ENCODE measurements around the gene ST6GAL1.
A peak's percentile ranks its signal among the peaks of the same experiment; 100 is the strongest.

Gene ST6GAL1

GRCh38 chr3:186929685-186930084 is 641 bp upstream of the ST6GAL1 start:
- H3K4me3 Mint-ChIP-seq, result peak overlapping the region; percentile 98
- H3K4me1 Mint-ChIP-seq, result peaks cover 39% of the 10 kb centered on the region
- no peak for ATAC-seq

DNA sequence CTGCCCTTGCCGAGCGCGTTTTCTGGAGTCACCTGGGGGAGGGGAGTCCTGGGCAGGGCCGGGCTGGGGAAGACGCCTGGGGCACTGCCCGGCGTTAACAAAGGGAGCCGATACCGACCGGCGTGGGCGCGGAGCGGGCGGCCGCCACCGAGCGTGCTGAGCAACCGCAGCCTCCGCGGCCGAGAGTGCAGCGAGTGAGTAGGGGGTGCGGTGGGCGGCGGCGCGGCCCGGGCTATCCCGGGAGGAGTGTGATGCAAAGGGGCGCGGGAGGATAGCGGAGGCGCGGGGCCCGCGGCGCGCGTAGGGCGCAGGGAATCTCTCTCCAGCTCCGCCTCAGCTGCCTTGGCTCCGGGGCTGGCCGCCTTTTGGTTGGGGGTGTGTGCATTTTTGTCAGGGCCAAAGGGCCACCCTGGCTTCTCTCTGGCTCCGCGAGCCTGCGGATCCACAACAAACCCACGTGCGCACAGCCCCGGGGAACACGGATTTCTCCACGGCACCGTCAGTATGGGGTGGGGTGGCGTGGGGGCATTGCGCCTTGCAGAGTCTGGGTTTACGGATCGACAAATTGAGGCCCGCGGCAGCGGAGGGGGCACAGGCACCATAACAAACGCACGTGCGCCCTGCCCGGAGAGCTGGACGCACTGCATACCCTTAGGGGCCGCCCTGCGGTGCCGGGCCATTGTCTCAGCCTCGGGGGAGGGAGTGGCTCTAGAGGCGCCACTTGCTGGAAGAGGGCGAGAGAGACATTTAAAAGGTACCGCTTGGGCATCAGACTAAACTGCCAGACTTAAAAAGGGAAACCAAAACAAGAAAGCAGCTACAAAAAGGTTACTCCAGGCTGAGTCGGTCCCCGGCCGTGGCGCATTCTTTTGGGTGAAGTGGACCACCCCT is 560 bp downstream of the ST6GAL1 start:
- Mint-ChIP-seq H3K36me3 (peaks cover 24% of the 10 kb centered on the region), H3K4me3 (peak overlapping the region; percentile 98), H3K9me3 (no peaks in the 10 kb centered on the region), H3K4me1 (peaks cover 40% of the 10 kb centered on the region), H3K27ac (peak overlapping the region; percentile 71), H3K27me3 (no peaks in the 10 kb centered on the region)
- peak; percentile 91 for ATAC-seq

More at GRCh38 chr3:186929685-186930084, 641 bp upstream of the ST6GAL1 start:
- H3K27ac Mint-ChIP-seq, result peak overlapping the region; percentile 71
- H3K9me3 Mint-ChIP-seq, result no peaks in the 10 kb centered on the region
- no peaks in the 10 kb centered on the region for H3K27me3 Mint-ChIP-seq
- peaks cover 14% of the 10 kb centered on the region for H3K36me3 Mint-ChIP-seq

DNA sequence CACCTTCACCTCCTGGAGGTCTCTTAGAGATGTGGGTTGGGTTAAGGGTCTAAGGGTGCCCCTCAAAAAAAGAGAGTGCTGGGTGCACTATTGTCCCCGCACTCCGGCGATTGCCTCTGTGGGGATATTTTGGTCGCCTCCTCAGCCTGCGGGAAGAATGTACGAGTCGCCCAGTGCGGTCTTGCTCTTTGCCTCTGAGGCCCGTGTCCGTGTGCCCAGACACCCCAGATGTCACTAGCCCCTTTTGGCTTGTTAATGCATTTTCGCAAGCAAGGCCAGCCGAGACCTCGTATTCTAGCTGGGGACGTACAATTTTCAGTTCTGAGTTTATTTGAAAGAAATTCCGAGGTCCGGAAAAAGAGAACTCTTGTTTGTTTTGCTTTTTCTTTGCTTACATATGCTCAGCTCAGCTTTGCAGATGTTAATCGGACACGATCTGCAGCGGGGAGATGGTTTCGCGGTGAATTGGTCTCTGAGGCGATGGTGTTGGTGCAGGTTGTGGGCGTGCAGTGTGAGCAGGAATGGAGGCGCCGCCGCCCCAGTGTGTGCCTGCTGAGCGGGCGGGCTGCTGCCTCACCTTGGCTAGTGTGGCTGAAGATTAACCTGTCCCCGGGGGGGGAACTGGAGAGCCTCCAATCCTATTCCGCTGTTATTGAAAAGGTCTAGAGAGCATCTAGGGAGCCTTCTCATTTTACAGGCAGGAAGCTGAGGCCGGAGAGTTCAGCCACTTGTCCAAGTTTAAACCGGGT is 1.4 kb downstream of the ST6GAL1 start:
- peaks cover 24% of the 10 kb centered on the region for H3K36me3 Mint-ChIP-seq
- peak overlapping the region; percentile 98 for H3K4me3 Mint-ChIP-seq
- H3K27ac Mint-ChIP-seq, result peak overlapping the region; percentile 71
- no peaks in the 10 kb centered on the region for H3K27me3 Mint-ChIP-seq
- H3K4me1 Mint-ChIP-seq, result peaks cover 42% of the 10 kb centered on the region
- no peaks in the 10 kb centered on the region for H3K9me3 Mint-ChIP-seq
- ATAC-seq, result peak; percentile 61

DNA sequence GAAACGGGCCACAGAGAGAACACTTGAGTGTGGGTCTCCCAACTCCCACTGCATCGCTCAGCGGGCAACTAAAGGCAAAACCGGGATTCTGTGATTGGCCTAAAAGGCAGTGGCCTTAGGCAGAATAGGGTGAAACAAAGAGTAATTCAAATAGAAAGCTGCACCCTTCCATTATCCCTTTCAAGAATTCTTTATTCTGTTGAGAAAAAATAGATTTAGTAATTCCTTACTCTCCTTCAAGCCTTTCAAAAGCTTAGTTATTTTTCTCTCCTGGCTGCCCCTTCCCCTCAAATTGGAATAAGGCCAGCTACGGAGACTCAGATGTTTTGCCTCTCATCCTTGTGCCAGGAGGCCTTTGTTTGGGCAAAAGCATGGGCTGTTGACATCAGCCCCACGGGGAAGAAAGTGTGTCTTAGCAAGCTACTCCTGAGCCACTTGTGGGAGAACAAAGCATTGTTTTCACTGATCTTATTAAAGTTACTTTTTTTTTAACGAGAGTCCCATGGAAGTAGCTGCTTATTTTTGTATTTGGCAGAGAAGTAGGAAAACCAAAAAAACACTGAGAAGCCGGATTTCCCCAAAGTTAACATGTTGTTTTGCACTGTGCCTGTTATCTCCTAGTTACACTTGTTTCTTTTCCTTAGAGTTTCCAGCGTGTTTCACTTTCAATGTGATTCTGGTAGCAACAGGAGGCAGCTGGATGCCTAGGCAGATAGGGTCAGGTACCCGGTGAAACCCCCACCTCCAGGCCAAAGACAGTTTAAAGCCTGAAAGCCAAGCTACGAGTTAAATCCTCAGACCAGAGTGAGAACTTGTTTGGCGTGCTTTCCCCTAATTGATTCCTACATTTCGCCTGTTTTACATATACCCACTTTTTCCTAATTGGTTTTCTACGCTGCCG is 2.2 kb downstream of the ST6GAL1 start:
- no peaks in the 10 kb centered on the region for H3K9me3 Mint-ChIP-seq
- H3K36me3 Mint-ChIP-seq, result peaks cover 29% of the 10 kb centered on the region
- peak overlapping the region; percentile 98 for H3K4me3 Mint-ChIP-seq
- H3K27ac Mint-ChIP-seq, result peak overlapping the region; percentile 71
- ATAC-seq, result no peak
- H3K4me1 Mint-ChIP-seq, result peaks cover 49% of the 10 kb centered on the region
- H3K27me3 Mint-ChIP-seq, result no peaks in the 10 kb centered on the region

- no peak for ATAC-seq
- peaks cover 59% of the 10 kb centered on the region for H3K4me1 Mint-ChIP-seq
- peaks cover 37% of the 10 kb centered on the region for H3K36me3 Mint-ChIP-seq
- H3K9me3 Mint-ChIP-seq, result no peaks in the 10 kb centered on the region
- no peaks in the 10 kb centered on the region for H3K27me3 Mint-ChIP-seq
- H3K4me3 Mint-ChIP-seq, result no peak overlapping the region
- no peak overlapping the region for H3K27ac Mint-ChIP-seq
These were observed 3.5 kb downstream of the ST6GAL1 start for GRCh38 chr3:186933816-186934215.

DNA sequence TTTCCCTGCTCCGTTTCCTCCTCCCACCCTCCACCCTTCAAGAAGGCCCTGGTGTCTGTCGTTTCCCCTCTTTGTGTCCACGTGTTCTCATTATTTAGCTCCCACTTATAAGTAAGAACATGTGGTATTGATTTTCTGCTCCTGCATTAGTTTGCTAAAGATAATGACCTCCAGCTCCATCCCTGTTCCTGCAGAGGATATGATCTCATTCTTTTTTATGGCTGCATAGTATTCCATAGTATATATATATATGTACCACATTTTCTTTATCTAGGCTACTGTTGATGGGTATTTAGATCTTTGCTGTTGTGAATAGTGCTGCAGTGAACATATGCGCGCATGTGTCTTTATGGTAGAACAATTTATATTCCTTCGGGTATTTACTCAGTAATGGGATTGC is 4.8 kb downstream of the ST6GAL1 start:
- peaks cover 45% of the 10 kb centered on the region for H3K36me3 Mint-ChIP-seq
- no peaks in the 10 kb centered on the region for H3K9me3 Mint-ChIP-seq
- no peaks in the 10 kb centered on the region for H3K27me3 Mint-ChIP-seq
- H3K4me3 Mint-ChIP-seq, result no peak overlapping the region
- no peak for ATAC-seq
- no peak overlapping the region for H3K27ac Mint-ChIP-seq
- peaks cover 64% of the 10 kb centered on the region for H3K4me1 Mint-ChIP-seq

GRCh38 chr3:186937017-186937875 is 6.9 kb downstream of the ST6GAL1 start:
- Mint-ChIP-seq H3K4me1 (peaks cover 75% of the 10 kb centered on the region), H3K9me3 (no peaks in the 10 kb centered on the region), H3K27me3 (no peaks in the 10 kb centered on the region), H3K36me3 (peaks cover 53% of the 10 kb centered on the region), H3K4me3 (no peak overlapping the region), H3K27ac (no peak overlapping the region)
- no peak for ATAC-seq

DNA sequence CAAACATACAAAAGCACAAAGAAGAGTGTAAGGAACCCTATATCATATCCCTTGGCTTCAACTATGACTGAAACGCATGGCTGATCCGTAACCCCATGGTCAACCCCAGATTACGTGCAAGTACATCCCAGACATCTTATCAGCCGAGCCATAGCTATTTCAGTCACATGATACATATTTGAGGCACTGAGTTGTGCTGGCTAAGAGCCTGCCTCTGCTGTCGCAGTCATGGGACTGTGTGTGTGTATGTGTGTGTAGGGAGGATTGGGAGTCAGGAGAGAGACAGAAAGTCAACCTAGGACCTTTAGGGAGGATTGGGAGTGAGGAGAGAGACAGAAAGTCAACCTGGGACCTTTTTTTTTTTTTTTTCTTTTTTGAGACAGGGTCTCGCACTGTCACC is 8.4 kb downstream of the ST6GAL1 start:
- Mint-ChIP-seq H3K4me1 (peaks cover 62% of the 10 kb centered on the region), H3K4me3 (no peak overlapping the region), H3K27me3 (no peaks in the 10 kb centered on the region), H3K27ac (peak overlapping the region; percentile 61), H3K36me3 (peaks cover 57% of the 10 kb centered on the region), H3K9me3 (no peaks in the 10 kb centered on the region)
- no peak for ATAC-seq

GRCh38 chr3:186939536-186939935 is 9.2 kb downstream of the ST6GAL1 start:
- Mint-ChIP-seq H3K4me1 (peaks cover 62% of the 10 kb centered on the region), H3K27me3 (no peaks in the 10 kb centered on the region), H3K27ac (peak overlapping the region; percentile 76), H3K9me3 (no peaks in the 10 kb centered on the region), H3K4me3 (no peak overlapping the region), H3K36me3 (peaks cover 58% of the 10 kb centered on the region)
- no peak for ATAC-seq

GRCh38 chr3:186940967-186941366 is 10.6 kb downstream of the ST6GAL1 start:
- Mint-ChIP-seq H3K36me3 (peaks cover 60% of the 10 kb centered on the region), H3K27ac (peak overlapping the region; percentile 53), H3K27me3 (no peaks in the 10 kb centered on the region), H3K4me1 (peaks cover 66% of the 10 kb centered on the region), H3K4me3 (no peak overlapping the region), H3K9me3 (peaks cover 3% of the 10 kb centered on the region)
- no peak for ATAC-seq

DNA sequence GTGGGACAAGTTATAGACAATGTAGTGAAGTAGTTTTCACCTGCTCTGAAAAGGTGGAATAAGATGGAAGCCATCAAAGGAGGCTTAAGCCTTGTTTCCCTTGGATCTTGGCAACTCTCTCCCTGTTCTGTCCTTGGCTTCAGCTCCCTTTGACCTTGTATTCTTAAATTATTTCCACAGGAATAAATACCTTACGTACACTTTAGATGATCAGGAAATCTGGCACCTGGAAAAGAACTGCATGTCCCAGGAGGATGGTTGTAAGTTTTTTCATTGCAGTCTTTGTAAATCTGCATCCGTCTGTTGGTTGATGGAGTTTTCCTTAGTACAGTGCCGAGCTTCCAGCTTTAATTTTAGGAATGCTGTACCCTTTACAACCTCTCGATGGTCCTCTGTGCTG is 11.8 kb downstream of the ST6GAL1 start:
- peaks cover 3% of the 10 kb centered on the region for H3K9me3 Mint-ChIP-seq
- no peaks in the 10 kb centered on the region for H3K27me3 Mint-ChIP-seq
- no peak for ATAC-seq
- H3K36me3 Mint-ChIP-seq, result peaks cover 67% of the 10 kb centered on the region
- peaks cover 72% of the 10 kb centered on the region for H3K4me1 Mint-ChIP-seq
- H3K27ac Mint-ChIP-seq, result no peak overlapping the region
- no peak overlapping the region for H3K4me3 Mint-ChIP-seq

DNA sequence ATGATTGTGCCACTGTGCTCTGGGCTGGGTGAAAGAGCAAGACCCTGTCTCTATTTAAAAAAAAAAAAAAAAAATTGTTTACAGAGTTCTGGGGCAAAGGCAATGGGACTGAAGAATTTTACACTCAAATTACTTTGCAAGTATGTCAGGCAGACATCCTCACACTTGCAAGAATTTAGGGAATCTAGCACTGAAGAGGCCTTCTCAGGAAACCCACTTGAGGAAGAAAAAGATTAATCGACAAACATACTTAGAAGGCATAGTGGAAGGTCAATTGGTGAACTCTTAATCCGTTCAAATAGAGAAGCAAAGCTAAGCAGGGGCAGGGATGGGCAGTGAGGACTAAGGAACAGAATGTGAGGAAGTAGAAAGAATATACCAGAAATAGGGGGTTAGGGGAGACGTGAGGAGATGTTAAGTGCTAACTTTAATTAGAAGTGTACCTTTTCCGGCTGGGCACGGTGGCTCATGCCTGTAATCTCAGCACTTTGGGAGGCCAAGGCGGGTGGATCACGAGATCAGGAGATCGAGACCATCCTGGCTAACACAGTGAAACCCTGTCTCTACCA is 15.0 kb downstream of the ST6GAL1 start:
- Mint-ChIP-seq H3K36me3 (peaks cover 72% of the 10 kb centered on the region), H3K27me3 (no peaks in the 10 kb centered on the region), H3K9me3 (peaks cover 3% of the 10 kb centered on the region), H3K4me3 (no peak overlapping the region), H3K4me1 (peaks cover 76% of the 10 kb centered on the region), H3K27ac (peak overlapping the region; percentile 43)
- ATAC-seq, result no peak

DNA sequence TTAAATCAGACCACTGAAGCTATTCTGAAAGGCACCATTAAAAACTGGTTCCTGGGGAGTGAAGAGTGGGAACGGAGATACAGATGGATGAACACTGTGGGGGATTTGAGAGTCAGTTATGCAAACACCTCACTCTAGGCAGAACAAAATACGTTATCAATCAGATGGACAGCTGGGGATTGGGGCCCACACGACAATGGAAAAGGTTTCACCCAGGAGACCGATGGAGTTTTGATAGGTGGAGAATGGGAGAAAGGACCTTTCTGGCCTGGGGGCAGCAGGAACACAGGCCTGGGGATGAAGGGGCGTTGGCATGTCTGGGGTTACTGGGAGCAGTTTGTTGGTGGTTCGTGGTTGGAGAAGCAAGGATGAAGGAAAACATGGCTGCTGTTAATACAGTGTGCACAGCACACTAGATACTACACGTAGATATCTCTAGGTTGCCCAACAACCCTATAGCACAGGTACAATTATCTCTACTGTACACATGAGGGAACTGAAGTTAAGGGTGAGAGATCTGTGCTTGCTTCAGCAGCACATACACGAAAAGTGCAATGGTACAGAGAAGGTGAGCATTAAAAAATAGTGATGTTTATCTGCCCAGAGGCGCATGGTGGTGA is 16.5 kb downstream of the ST6GAL1 start:
- peak overlapping the region; percentile 84 for H3K27ac Mint-ChIP-seq
- no peaks in the 10 kb centered on the region for H3K27me3 Mint-ChIP-seq
- H3K4me3 Mint-ChIP-seq, result peak overlapping the region; percentile 38
- H3K9me3 Mint-ChIP-seq, result peaks cover 3% of the 10 kb centered on the region
- H3K36me3 Mint-ChIP-seq, result peaks cover 83% of the 10 kb centered on the region
- H3K4me1 Mint-ChIP-seq, result peaks cover 73% of the 10 kb centered on the region
- ATAC-seq, result no peak
